ENCODE data around the gene NAGPA.
"Not testable (repeated sequence)": the region's sequence is repeated elsewhere in the genome, so short reads cannot be mapped to it uniquely, and the experiment has no call there.

DNA sequence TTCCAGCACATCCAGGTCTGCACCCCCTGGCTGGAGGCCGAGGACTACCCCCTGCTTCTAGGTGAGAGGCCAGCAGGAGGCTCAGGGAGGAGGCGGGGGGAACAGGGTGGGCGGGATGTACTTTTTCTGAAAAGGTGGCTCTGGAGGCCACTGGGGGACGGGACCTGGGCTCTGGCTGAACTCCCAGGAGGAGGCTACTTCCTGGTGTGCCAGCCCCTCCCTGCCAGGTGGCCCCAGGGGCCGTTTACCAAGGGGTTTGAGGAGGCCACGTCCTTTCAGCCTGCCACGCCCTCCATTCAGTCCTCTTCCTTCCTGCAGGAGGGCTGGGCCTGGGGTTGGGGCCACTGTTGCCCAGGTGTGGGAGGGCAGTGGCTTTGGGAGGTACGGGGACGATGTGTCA lies 47.3 kb upstream of the NAGPA start:
- TF ChIP-seq REST (IDR thresholded peaks at IDR 0.05; ENCODE audit: low read depth, low read length); TAF1 (IDR thresholded peaks at IDR 0.05; ENCODE audit: borderline replicate concordance, low read depth, low read length); CTCF (IDR thresholded peaks at IDR 0.05); USF2 (IDR thresholded peaks at IDR 0.05; ENCODE audit: borderline replicate concordance, low read depth, low read length); USF1 (IDR thresholded peaks at IDR 0.05; ENCODE audit: borderline replicate concordance, low read depth); JUND (IDR thresholded peaks at IDR 0.05); GABPA (IDR thresholded peaks at IDR 0.05; ENCODE audit: low read depth); MAX (IDR thresholded peaks at IDR 0.05; ENCODE audit: low read depth); CHD2 (IDR thresholded peaks at IDR 0.05; ENCODE audit: low read length, partially characterized antibody); RFX5 (IDR thresholded peaks at IDR 0.05; ENCODE audit: low read length); RCOR1 (IDR thresholded peaks at IDR 0.05; ENCODE audit: low read length): not testable (repeated sequence)
- TF ChIP-seq, protein P1, sequence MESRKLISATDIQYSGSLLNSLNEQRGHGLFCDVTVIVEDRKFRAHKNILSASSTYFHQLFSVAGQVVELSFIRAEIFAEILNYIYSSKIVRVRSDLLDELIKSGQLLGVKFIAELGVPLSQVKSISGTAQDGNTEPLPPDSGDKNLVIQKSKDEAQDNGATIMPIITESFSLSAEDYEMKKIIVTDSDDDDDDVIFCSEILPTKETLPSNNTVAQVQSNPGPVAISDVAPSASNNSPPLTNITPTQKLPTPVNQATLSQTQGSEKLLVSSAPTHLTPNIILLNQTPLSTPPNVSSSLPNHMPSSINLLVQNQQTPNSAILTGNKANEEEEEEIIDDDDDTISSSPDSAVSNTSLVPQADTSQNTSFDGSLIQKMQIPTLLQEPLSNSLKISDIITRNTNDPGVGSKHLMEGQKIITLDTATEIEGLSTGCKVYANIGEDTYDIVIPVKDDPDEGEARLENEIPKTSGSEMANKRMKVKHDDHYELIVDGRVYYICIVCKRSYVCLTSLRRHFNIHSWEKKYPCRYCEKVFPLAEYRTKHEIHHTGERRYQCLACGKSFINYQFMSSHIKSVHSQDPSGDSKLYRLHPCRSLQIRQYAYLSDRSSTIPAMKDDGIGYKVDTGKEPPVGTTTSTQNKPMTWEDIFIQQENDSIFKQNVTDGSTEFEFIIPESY (IDR thresholded peaks at IDR 0.05; ENCODE audit: borderline replicate concordance, low read depth), result not testable (repeated sequence)

Measured in SK-N-SH (cell line).